HFF-Myc (cell line): ENCODE data around the gene TLK1.

Experiments
- DNase-seq: peaks from one replicate; pipeline ENCODE4 v3.0.0-alpha.2; 2011; ENCODE audit warnings: low read depth; ENCODE audit errors: extremely low read depth
- H3K4me3 ChIP-seq: replicated peaks from 2 replicates; pipeline ENCODE4 v1.5.1; 2011; ENCODE audit warnings: low read depth, mild to moderate bottlenecking, control low read depth, low read length
- CTCF ChIP-seq: IDR thresholded peaks from 2 replicates; pipeline ENCODE4 v1.5.1; 2012; ENCODE audit warnings: mild to moderate bottlenecking, low read depth, low read length, control low read depth; ENCODE audit errors: missing control alignments

TLK1 gene

GRCh38 chr2:171134624-171135230 is 26.0 kb downstream of the TLK1 start:
- no peak overlapping the region for H3K4me3 ChIP-seq
- no peak for TF ChIP-seq CTCF
- DNase-seq: no peak

GRCh38 chr2:171132086-171132485 is 28.6 kb downstream of the TLK1 start:
- H3K4me3 ChIP-seq: no peak overlapping the region
- DNase-seq: no peak
- TF ChIP-seq CTCF: no peak

GRCh38 chr2:171128461-171128860 is 32.2 kb downstream of the TLK1 start:
- TF ChIP-seq CTCF: no peak
- no peak for DNase-seq
- H3K4me3 ChIP-seq: no peak overlapping the region

GRCh38 chr2:171124541-171124940 is 36.2 kb downstream of the TLK1 start:
- no peak for DNase-seq
- no peak overlapping the region for H3K4me3 ChIP-seq
- no peak for TF ChIP-seq CTCF

- no peak for TF ChIP-seq CTCF
- no peak for DNase-seq
- no peak overlapping the region for H3K4me3 ChIP-seq
These were observed 51.1 kb downstream of the TLK1 start for GRCh38 chr2:171109571-171109970.

GRCh38 chr2:171109020-171109419 is 51.7 kb downstream of the TLK1 start:
- H3K4me3 ChIP-seq: no peak overlapping the region
- no peak for DNase-seq
- TF ChIP-seq CTCF: no peak

- no peak overlapping the region for H3K4me3 ChIP-seq
- TF ChIP-seq CTCF: no peak
- DNase-seq: no peak
These were observed 52.9 kb downstream of the TLK1 start for GRCh38 chr2:171107803-171108202.
